GM10266 (cell line): ENCODE data around the gene GLCCI1.

Experiments used
- DNase-seq: peaks from one replicate; pipeline ENCODE4 v3.0.0; 2012; ENCODE audit errors: extremely low spot score
- CTCF ChIP-seq: IDR thresholded peaks from 2 replicates; pipeline ENCODE4 v1.5.1; 2012; ENCODE audit warnings: mild to moderate bottlenecking, low read depth; ENCODE audit not compliant: control insufficient read depth, insufficient read depth; ENCODE audit errors: missing control alignments

GLCCI1 gene

GRCh38 chr7:7968544-7969305, at the start of gene GLCCI1:
TSS of gene GLCCI1 (plus strand) at chr7:7968796. CDS start at chr7:7969351, 555 bp downstream.
- no peak for TF ChIP-seq CTCF
- DNase-seq = peak; percentile 95

DNA sequence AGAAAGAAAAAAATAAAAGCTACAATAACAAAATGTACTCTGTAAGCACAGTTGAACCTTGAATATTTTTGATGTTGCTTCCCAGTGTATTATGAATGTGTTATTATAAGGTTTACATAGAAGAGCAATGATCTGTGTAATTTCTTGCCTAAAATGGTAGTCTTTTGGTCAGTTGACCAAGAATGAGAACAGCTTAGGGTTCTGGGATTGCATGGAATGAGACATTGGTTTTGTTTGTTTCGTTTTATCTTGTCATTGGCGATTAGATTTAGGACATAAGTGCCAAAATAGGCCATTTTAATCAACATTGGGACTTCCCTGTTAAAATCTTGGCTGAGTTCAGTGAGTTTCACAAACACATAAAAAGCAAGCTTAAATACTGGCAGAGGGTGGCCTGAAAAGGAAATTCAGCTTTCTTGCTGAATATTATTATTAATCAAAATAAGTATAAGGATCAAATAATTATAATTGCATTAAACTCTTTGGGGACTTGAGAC, 49.1 kb upstream of the GLCCI1 start:
- TF ChIP-seq CTCF = no peak
- no peak for DNase-seq

GRCh38 chr7:7920056-7920455, 48.5 kb upstream of the GLCCI1 start:
- no peak for DNase-seq
- TF ChIP-seq CTCF = no peak

- DNase-seq = peak; percentile 57
These were observed 48.1 kb upstream of the GLCCI1 start for GRCh38 chr7:7920481-7920880.

GRCh38 chr7:7921830-7922229, 46.8 kb upstream of the GLCCI1 start:
- no peak for TF ChIP-seq CTCF
- no peak for DNase-seq

More at GRCh38 chr7:7920481-7920880, 48.1 kb upstream of the GLCCI1 start:
- no peak for TF ChIP-seq CTCF

- DNase-seq = no peak
- TF ChIP-seq CTCF = no peak
These were observed 45.8 kb upstream of the GLCCI1 start for GRCh38 chr7:7922684-7923385.

GRCh38 chr7:7923818-7924217, 44.8 kb upstream of the GLCCI1 start:
- DNase-seq = no peak
- no peak for TF ChIP-seq CTCF
